ENCODE measurements around the gene XYLT1. TPM values are rescaled to one million over a fixed set of nuclear protein-coding genes. Genes with fewer than 3 reads are reported as not detected.

XYLT1 gene
- total RNA-seq, 1 donor from 2014 or later = 0.23 TPM

- TF ChIP-seq CTCF (conservative IDR thresholded peaks at IDR 0.05; ENCODE audit: low read depth, low read length) = no peak
- no peak overlapping the region for H3K4me3 ChIP-seq (ENCODE audit: low read depth, low read length)
- no peak for DNase-seq (ENCODE audit: low read depth)
Observed at GRCh38 chr16:17387256-17387655, 83.5 kb downstream of the XYLT1 start.

- no peak overlapping the region for H3K4me3 ChIP-seq (ENCODE audit: low read depth, low read length)
- TF ChIP-seq CTCF (conservative IDR thresholded peaks at IDR 0.05; ENCODE audit: low read depth, low read length) = no peak
- DNase-seq (ENCODE audit: low read depth) = no peak
Observed at GRCh38 chr16:17386229-17386628, 84.5 kb downstream of the XYLT1 start.

DNA sequence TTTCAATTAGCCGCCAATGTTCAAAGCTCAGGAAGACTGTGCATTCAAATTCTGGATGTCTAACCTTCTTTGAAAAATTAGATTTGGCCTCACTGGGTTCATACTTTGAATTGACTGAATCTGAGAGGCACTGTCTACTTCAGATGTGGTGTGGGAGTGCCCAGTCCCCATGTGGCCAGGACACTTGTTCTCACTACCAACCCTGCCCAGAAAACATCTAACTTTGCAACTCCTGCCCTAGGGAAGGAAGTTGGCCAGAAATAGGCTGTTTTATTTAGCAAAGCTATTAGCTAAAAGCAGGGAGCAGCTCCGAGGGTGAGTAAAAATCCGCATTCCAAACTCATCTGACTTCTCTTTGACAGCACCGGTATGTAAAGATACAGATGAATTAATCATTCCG, 86.3 kb downstream of the XYLT1 start:
- DNase-seq (ENCODE audit: low read depth) = no peak
- no peak for TF ChIP-seq CTCF (conservative IDR thresholded peaks at IDR 0.05; ENCODE audit: low read depth, low read length)
- no peak overlapping the region for H3K4me3 ChIP-seq (ENCODE audit: low read depth, low read length)

GRCh38 chr16:17382949-17383863, 87.6 kb downstream of the XYLT1 start:
- H3K4me3 ChIP-seq (ENCODE audit: low read depth, low read length) = no peak overlapping the region
- DNase-seq (ENCODE audit: low read depth) = no peak
- no peak for TF ChIP-seq CTCF (conservative IDR thresholded peaks at IDR 0.05; ENCODE audit: low read depth, low read length)

- no peak overlapping the region for H3K4me3 ChIP-seq (ENCODE audit: low read depth, low read length)
- DNase-seq (ENCODE audit: low read depth) = no peak
- no peak for TF ChIP-seq CTCF (conservative IDR thresholded peaks at IDR 0.05; ENCODE audit: low read depth, low read length)
Observed at GRCh38 chr16:17382514-17382913, 88.2 kb downstream of the XYLT1 start.

DNA sequence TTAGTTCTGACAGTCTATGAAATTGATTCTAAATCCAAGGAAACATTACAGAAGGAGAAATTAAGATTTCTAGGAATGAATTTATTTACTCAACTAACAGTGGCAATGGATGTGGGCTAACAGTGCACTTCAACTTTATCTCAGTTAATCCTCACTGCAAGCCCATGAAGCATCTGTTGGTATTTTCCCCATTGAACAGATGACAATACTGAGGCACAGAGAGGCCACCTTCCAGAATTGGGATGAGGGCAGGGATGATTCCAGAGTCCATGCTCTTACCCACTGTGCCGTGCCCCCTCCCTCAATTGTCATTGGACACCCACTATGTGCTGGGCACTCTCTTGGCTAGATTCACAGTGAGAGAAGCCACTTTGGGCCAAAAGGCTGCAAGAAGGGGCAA, 89.0 kb downstream of the XYLT1 start:
- no peak for DNase-seq (ENCODE audit: low read depth)
- TF ChIP-seq CTCF (conservative IDR thresholded peaks at IDR 0.05; ENCODE audit: low read depth, low read length) = no peak
- H3K4me3 ChIP-seq (ENCODE audit: low read depth, low read length) = no peak overlapping the region

- no peak for DNase-seq (ENCODE audit: low read depth)
- TF ChIP-seq CTCF (conservative IDR thresholded peaks at IDR 0.05; ENCODE audit: low read depth, low read length) = no peak
Observed at GRCh38 chr16:17380613-17381012, 90.1 kb downstream of the XYLT1 start.

More at GRCh38 chr16:17380613-17381012, 90.1 kb downstream of the XYLT1 start:
- no peak overlapping the region for H3K4me3 ChIP-seq (ENCODE audit: low read depth, low read length)
